Measurements from ENCODE around the gene KCNH1.

The KCNH1 gene

GRCh38 chr1:210781652-210782051 is 352.3 kb downstream of the KCNH1 start:
- TF ChIP-seq CTCF (conservative IDR thresholded peaks at IDR 0.05; ENCODE audit: low read depth, low read length) = no peak
- no peak overlapping the region for H3K4me3 ChIP-seq (ENCODE audit: low read length)
- DNase-seq (ENCODE audit: low read depth) = no peak

GRCh38 chr1:210779269-210779668 is 354.7 kb downstream of the KCNH1 start:
- no peak for TF ChIP-seq CTCF (conservative IDR thresholded peaks at IDR 0.05; ENCODE audit: low read depth, low read length)
- DNase-seq (ENCODE audit: low read depth) = no peak
- no peak overlapping the region for H3K4me3 ChIP-seq (ENCODE audit: low read length)

- H3K4me3 ChIP-seq (ENCODE audit: low read length) = no peak overlapping the region
- no peak for DNase-seq (ENCODE audit: low read depth)
- no peak for TF ChIP-seq CTCF (conservative IDR thresholded peaks at IDR 0.05; ENCODE audit: low read depth, low read length)
Observed at GRCh38 chr1:210777914-210778313, 356.0 kb downstream of the KCNH1 start.

GRCh38 chr1:210776712-210777111 is 357.2 kb downstream of the KCNH1 start:
- no peak overlapping the region for H3K4me3 ChIP-seq (ENCODE audit: low read length)
- no peak for TF ChIP-seq CTCF (conservative IDR thresholded peaks at IDR 0.05; ENCODE audit: low read depth, low read length)
- no peak for DNase-seq (ENCODE audit: low read depth)

- TF ChIP-seq CTCF (conservative IDR thresholded peaks at IDR 0.05; ENCODE audit: low read depth, low read length) = no peak
- no peak for DNase-seq (ENCODE audit: low read depth)
Observed at GRCh38 chr1:210775289-210775688, 358.7 kb downstream of the KCNH1 start.

GRCh38 chr1:210773450-210773849 is 360.5 kb downstream of the KCNH1 start:
- TF ChIP-seq CTCF (conservative IDR thresholded peaks at IDR 0.05; ENCODE audit: low read depth, low read length) = no peak
- DNase-seq (ENCODE audit: low read depth) = no peak
- H3K4me3 ChIP-seq (ENCODE audit: low read length) = no peak overlapping the region

More at GRCh38 chr1:210775289-210775688, 358.7 kb downstream of the KCNH1 start:
- no peak overlapping the region for H3K4me3 ChIP-seq (ENCODE audit: low read length)

- TF ChIP-seq CTCF (conservative IDR thresholded peaks at IDR 0.05; ENCODE audit: low read depth, low read length) = no peak
- H3K4me3 ChIP-seq (ENCODE audit: low read length) = no peak overlapping the region
- DNase-seq (ENCODE audit: low read depth) = no peak
Observed at GRCh38 chr1:210771131-210771530, 362.8 kb downstream of the KCNH1 start.

Data from retinal pigment epithelial cell (primary cell).